Stimulated activated naive CD8-positive, alpha-beta T cell treated with anti-CD3 and anti-CD28 coated beads, Interleukin-15, Interleukin-2, amounts not matched to agents 100 ng/mL and 50 ng/mL, for 24 hours (primary cell): ENCODE results near the gene ATP12A.

Experiments used
- H3K27ac Mint-ChIP-seq: one replicate; pipeline ENCODE4 v1.8.0; 2021; ENCODE audit warnings: mild to moderate bottlenecking, mixed read lengths
- H3K27me3 Mint-ChIP-seq: one replicate; pipeline ENCODE4 v1.8.0; 2021; ENCODE audit warnings: mixed read lengths
- H3K36me3 Mint-ChIP-seq: one replicate; pipeline ENCODE4 v1.8.0; 2021; ENCODE audit warnings: low read depth, mixed read lengths
- H3K4me1 Mint-ChIP-seq: one replicate; pipeline ENCODE4 v1.8.0; 2021; ENCODE audit warnings: low read depth, mixed read lengths
- H3K4me3 Mint-ChIP-seq: one replicate; pipeline ENCODE4 v1.8.0; 2021; ENCODE audit warnings: mild to moderate bottlenecking, mixed read lengths
- H3K9me3 Mint-ChIP-seq: one replicate; pipeline ENCODE4 v1.8.0; 2021; ENCODE audit warnings: mixed read lengths

The ATP12A gene

GRCh38 chr13:24652359-24652758 lies 27.8 kb upstream of the ATP12A start:
- no peaks in the 10 kb centered on the region for H3K9me3 Mint-ChIP-seq
- H3K4me1 Mint-ChIP-seq, result peaks cover 11% of the 10 kb centered on the region
- no peaks in the 10 kb centered on the region for H3K36me3 Mint-ChIP-seq
- H3K27ac Mint-ChIP-seq, result no peak overlapping the region
- no peak overlapping the region for H3K4me3 Mint-ChIP-seq
- peaks cover 5% of the 10 kb centered on the region for H3K27me3 Mint-ChIP-seq

GRCh38 chr13:24654741-24655140 lies 25.5 kb upstream of the ATP12A start:
- Mint-ChIP-seq H3K36me3 (no peaks in the 10 kb centered on the region), H3K27ac (no peak overlapping the region), H3K9me3 (no peaks in the 10 kb centered on the region), H3K4me3 (no peak overlapping the region), H3K27me3 (peaks cover 5% of the 10 kb centered on the region), H3K4me1 (peaks cover 2% of the 10 kb centered on the region)

DNA sequence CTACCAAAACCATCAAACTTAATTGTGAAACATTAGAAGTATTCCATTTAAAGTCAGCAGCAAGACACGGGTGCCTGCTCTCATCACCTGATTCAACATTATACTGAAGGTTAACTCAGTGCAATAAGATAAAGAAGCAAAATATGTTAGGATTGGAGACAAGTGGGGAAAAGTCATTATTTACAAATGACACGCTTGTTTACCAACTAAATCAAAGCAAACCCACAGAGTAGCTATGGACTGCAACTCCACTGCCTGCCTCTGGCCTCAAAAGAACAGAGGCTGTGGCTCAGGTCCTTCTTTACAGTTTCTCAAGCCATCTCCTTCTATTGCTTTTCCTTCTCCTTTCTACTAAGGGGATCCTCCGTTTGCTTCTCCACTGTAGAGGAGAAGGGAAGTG lies 21.0 kb upstream of the ATP12A start:
- peaks cover 16% of the 10 kb centered on the region for H3K27me3 Mint-ChIP-seq
- no peaks in the 10 kb centered on the region for H3K9me3 Mint-ChIP-seq
- no peak overlapping the region for H3K4me3 Mint-ChIP-seq
- peaks cover 4% of the 10 kb centered on the region for H3K4me1 Mint-ChIP-seq
- no peak overlapping the region for H3K27ac Mint-ChIP-seq
- H3K36me3 Mint-ChIP-seq, result no peaks in the 10 kb centered on the region

GRCh38 chr13:24660023-24660741 lies 20.0 kb upstream of the ATP12A start:
- Mint-ChIP-seq H3K9me3 (no peaks in the 10 kb centered on the region), H3K4me1 (peaks cover 4% of the 10 kb centered on the region), H3K27ac (no peak overlapping the region), H3K27me3 (peaks cover 16% of the 10 kb centered on the region), H3K4me3 (no peak overlapping the region), H3K36me3 (no peaks in the 10 kb centered on the region)

DNA sequence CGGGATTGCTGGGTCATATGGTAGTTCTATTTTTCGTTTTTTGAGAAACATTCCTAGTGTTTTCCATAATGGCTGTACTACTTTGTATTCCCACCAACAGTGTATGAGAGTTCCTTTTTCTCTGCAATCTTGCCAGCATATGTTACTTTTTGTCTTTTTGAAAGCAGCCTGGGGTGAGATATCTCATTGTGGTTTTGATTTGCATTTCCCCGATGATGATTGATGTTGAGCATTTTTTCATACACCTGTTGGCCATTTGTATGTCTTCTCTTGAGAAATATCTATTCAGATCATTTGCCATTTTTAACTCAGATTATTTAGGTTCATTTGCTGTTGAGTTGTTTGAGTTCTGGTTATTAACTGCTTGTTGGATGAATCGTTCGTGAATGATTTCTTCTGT lies 18.5 kb upstream of the ATP12A start:
- no peak overlapping the region for H3K4me3 Mint-ChIP-seq
- H3K27ac Mint-ChIP-seq, result no peak overlapping the region
- peaks cover 4% of the 10 kb centered on the region for H3K4me1 Mint-ChIP-seq
- H3K27me3 Mint-ChIP-seq, result peaks cover 19% of the 10 kb centered on the region
- no peaks in the 10 kb centered on the region for H3K9me3 Mint-ChIP-seq
- H3K36me3 Mint-ChIP-seq, result no peaks in the 10 kb centered on the region

- H3K9me3 Mint-ChIP-seq, result no peaks in the 10 kb centered on the region
- peaks cover 4% of the 10 kb centered on the region for H3K4me1 Mint-ChIP-seq
- peaks cover 19% of the 10 kb centered on the region for H3K27me3 Mint-ChIP-seq
- no peak overlapping the region for H3K27ac Mint-ChIP-seq
- H3K4me3 Mint-ChIP-seq, result no peak overlapping the region
- H3K36me3 Mint-ChIP-seq, result no peaks in the 10 kb centered on the region
Observed at GRCh38 chr13:24662195-24663088, 17.8 kb upstream of the ATP12A start.

GRCh38 chr13:24663089-24663395 lies 17.2 kb upstream of the ATP12A start:
- Mint-ChIP-seq H3K36me3 (no peaks in the 10 kb centered on the region), H3K4me1 (peaks cover 4% of the 10 kb centered on the region)

GRCh38 chr13:24663586-24663985 lies 16.6 kb upstream of the ATP12A start:
- no peaks in the 10 kb centered on the region for H3K9me3 Mint-ChIP-seq
- peaks cover 4% of the 10 kb centered on the region for H3K4me1 Mint-ChIP-seq
- no peak overlapping the region for H3K27ac Mint-ChIP-seq
- no peak overlapping the region for H3K4me3 Mint-ChIP-seq
- H3K27me3 Mint-ChIP-seq, result peaks cover 24% of the 10 kb centered on the region
- no peaks in the 10 kb centered on the region for H3K36me3 Mint-ChIP-seq

More at GRCh38 chr13:24663089-24663395, 17.2 kb upstream of the ATP12A start:
- H3K4me3 Mint-ChIP-seq, result no peak overlapping the region
- H3K9me3 Mint-ChIP-seq, result no peaks in the 10 kb centered on the region
- peaks cover 24% of the 10 kb centered on the region for H3K27me3 Mint-ChIP-seq
- H3K27ac Mint-ChIP-seq, result no peak overlapping the region

DNA sequence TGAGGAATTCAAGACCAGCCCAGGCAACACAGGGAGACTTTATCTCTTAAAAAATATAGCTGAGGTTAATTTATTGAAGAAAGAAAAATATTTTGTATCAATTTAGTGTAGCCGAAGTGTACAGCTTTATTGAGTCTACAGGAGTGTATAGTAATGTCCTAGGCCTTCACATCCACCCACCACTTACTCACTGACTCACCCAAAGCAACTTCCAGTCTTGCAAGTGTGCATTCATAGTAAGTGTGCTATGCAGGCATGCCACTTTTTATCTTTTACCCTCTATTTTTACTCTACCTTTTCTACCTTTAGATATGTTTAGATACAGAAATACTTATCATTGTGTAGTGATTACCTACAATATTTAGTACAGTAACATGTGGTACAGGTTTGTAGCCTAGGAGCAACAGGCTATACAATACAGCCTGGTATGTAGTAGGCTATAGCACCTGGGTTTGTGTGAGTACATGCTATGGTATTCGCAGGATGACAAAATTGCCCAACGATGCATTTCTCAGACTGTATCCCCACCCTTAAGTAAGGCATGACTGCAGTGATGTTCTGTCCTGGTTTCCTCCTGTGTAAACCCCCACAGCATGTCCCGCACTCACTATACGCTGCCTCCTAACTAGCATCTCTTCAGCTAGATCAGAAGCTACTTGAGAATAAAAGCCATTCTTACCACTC lies 15.3 kb upstream of the ATP12A start:
- H3K27me3 Mint-ChIP-seq, result peaks cover 24% of the 10 kb centered on the region
- no peak overlapping the region for H3K4me3 Mint-ChIP-seq
- H3K9me3 Mint-ChIP-seq, result no peaks in the 10 kb centered on the region
- no peak overlapping the region for H3K27ac Mint-ChIP-seq
- H3K4me1 Mint-ChIP-seq, result peaks cover 4% of the 10 kb centered on the region
- H3K36me3 Mint-ChIP-seq, result no peaks in the 10 kb centered on the region

GRCh38 chr13:24668511-24668910 lies 11.7 kb upstream of the ATP12A start:
- Mint-ChIP-seq H3K4me3 (no peak overlapping the region), H3K4me1 (peaks cover 14% of the 10 kb centered on the region), H3K9me3 (no peaks in the 10 kb centered on the region), H3K27ac (no peak overlapping the region), H3K27me3 (peaks cover 28% of the 10 kb centered on the region), H3K36me3 (no peaks in the 10 kb centered on the region)

GRCh38 chr13:24668955-24669582 lies 11.1 kb upstream of the ATP12A start:
- peaks cover 28% of the 10 kb centered on the region for H3K27me3 Mint-ChIP-seq
- no peaks in the 10 kb centered on the region for H3K9me3 Mint-ChIP-seq
- H3K4me3 Mint-ChIP-seq, result no peak overlapping the region
- H3K36me3 Mint-ChIP-seq, result no peaks in the 10 kb centered on the region
- H3K4me1 Mint-ChIP-seq, result peaks cover 14% of the 10 kb centered on the region
- H3K27ac Mint-ChIP-seq, result no peak overlapping the region

GRCh38 chr13:24670174-24670573 lies 10.0 kb upstream of the ATP12A start:
- H3K4me1 Mint-ChIP-seq, result peaks cover 14% of the 10 kb centered on the region
- no peak overlapping the region for H3K4me3 Mint-ChIP-seq
- H3K36me3 Mint-ChIP-seq, result no peaks in the 10 kb centered on the region
- H3K27me3 Mint-ChIP-seq, result peaks cover 28% of the 10 kb centered on the region
- no peak overlapping the region for H3K27ac Mint-ChIP-seq
- H3K9me3 Mint-ChIP-seq, result no peaks in the 10 kb centered on the region

- H3K27me3 Mint-ChIP-seq, result peaks cover 25% of the 10 kb centered on the region
- peaks cover 14% of the 10 kb centered on the region for H3K4me1 Mint-ChIP-seq
- H3K4me3 Mint-ChIP-seq, result no peak overlapping the region
- H3K9me3 Mint-ChIP-seq, result no peaks in the 10 kb centered on the region
- no peak overlapping the region for H3K27ac Mint-ChIP-seq
- H3K36me3 Mint-ChIP-seq, result no peaks in the 10 kb centered on the region
Observed at GRCh38 chr13:24670961-24671381, 9.2 kb upstream of the ATP12A start.

DNA sequence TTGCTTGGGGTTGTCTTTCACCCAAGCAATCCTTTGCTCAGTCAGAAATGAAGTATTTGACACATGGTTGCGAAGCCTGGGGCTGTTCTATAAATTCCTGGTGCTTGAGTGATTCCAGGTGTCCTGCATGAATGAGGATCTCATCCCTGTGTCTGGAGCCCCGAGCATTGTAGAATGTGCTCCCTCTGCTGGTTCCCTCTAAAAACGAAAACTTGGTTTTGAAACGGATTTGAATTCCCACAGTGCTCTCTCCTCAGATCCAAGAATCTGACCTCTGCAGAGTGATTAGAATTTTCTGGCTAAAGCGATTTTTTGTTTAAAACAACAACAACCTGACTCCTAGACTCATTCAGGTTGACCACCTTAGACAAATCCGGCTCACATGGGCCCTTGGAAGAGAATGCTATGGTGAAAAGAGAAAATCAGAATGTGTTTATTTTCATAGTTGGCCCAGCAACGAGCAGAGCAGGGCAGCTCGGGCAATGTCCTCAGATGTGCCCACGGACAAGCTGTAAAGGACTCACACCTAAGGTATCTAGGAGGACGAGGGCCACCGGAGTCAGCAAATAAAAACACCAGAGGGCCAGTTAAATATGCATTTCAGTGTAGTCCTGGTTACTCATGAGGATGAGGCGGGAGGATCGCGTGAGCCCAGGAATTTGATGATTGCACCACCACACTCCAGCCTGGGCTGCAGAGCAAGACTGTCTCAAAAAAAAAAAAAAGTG lies 8.7 kb upstream of the ATP12A start:
- H3K4me1 Mint-ChIP-seq, result peaks cover 14% of the 10 kb centered on the region
- H3K9me3 Mint-ChIP-seq, result no peaks in the 10 kb centered on the region
- peaks cover 27% of the 10 kb centered on the region for H3K27me3 Mint-ChIP-seq
- no peak overlapping the region for H3K4me3 Mint-ChIP-seq
- H3K36me3 Mint-ChIP-seq, result no peaks in the 10 kb centered on the region
- H3K27ac Mint-ChIP-seq, result no peak overlapping the region
